NCI-H82 treated with DMSO at 0.1 percent for 48 hours (cell line): Measurements from ENCODE around the gene HSFX2.
"Not testable (repeated sequence)": the region's sequence is repeated elsewhere in the genome, so short reads cannot be mapped to it uniquely, and the experiment has no call there.

ENCODE experiments used
- DNase-seq: peaks from one replicate; lab custom pipeline; 2025; ENCODE audit not compliant: unreplicated experiment; lab: John Stamatoyannopoulos, UW

Gene HSFX2

GRCh38 chrX:149590993-149591392, 4.1 kb downstream of the HSFX2 start:
- not testable (repeated sequence) for DNase-seq

DNA sequence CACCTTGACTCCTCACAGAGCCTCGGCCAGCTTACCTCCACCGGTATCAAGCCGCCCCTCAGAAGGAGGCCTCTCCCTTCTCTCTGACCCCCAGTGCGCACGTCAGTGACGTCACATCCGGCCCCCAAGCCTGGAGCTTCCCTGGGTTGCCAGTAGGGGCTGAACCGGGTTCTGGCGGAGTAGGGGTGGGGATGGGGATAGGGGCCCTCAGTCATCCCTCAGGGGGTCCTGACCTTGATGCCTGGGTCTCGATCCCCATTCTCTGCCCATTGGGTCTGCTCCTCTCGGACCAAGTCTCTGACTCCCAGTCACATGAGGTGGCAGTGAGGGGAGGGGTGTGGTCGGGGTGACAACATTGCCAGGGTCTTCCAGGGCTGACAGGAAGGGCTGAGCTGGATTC, 7.8 kb downstream of the HSFX2 start, which contains the start of gene MAGEA9B:
TSS of gene MAGEA9B (minus strand) at position 101 of the 400 bp plus-strand sequence. CDS start 4,280 bp downstream, outside the sequence.
- not testable (repeated sequence) for DNase-seq

DNA sequence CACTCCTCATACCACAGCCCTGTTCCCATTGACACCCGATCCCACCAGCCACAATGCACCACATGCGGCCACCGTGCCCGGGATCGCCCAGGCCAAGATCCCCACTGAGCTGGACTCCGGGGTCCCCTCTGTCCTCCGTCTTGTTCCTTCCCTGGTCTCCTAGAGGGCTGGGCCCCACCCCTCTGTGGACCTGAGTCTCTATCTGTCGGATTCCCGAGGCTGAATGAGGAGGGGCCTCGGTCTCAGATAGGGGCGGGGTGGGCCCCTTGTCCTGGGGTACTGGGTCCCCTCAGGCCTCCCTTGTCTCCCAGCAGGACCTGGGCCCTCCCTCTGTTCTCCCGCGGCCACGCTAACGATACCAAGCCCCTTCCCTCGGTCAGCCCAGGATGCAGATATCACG, 9.5 kb downstream of the HSFX2 start:
- DNase-seq, result not testable (repeated sequence)

- DNase-seq, result not testable (repeated sequence)
These were observed 21.7 kb downstream of the HSFX2 start for GRCh38 chrX:149573456-149573855.

- no peak for DNase-seq
These were observed 22.4 kb downstream of the HSFX2 start for GRCh38 chrX:149572743-149573142.

DNA sequence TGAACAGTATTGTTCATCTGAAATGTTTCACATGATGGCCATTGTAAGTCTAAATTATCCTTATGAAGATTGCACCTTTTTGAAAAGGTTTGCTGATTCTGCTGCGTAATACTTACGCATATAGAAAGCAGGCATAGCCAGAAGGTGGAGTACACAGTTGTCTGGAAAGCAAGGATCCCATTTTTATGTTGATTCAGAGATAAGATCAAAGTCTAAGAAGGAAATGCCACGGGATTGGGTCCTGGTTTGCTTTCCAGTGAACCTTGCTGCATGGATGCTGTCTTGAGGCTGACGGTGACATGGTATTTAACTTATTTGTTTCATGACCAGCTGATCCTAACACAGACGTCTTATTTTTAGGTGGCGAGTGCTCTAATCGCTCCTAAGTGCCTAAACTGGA, 23.3 kb downstream of the HSFX2 start:
- DNase-seq, result no peak

DNA sequence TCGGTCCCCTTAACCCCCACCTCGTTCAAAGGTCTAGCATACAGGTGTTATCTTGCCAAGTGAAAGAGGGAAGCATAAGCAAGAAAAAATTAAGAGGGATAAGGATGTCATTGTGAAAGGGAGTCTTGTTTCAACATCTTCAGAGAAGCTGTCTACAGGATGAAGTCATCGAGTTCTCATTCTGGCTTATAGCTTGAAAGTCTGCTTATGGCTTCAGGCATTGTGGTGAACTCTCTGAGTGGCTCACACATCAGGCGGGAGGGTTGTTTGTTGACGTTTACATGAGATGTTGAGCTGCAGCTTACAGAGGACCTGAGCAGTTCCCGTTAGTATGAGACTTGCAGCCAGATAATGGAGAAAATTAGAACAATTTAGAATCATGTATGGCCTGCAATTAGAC, 24.4 kb downstream of the HSFX2 start:
- DNase-seq, result no peak

GRCh38 chrX:149569770-149570169, 25.3 kb downstream of the HSFX2 start:
- DNase-seq, result no peak

DNA sequence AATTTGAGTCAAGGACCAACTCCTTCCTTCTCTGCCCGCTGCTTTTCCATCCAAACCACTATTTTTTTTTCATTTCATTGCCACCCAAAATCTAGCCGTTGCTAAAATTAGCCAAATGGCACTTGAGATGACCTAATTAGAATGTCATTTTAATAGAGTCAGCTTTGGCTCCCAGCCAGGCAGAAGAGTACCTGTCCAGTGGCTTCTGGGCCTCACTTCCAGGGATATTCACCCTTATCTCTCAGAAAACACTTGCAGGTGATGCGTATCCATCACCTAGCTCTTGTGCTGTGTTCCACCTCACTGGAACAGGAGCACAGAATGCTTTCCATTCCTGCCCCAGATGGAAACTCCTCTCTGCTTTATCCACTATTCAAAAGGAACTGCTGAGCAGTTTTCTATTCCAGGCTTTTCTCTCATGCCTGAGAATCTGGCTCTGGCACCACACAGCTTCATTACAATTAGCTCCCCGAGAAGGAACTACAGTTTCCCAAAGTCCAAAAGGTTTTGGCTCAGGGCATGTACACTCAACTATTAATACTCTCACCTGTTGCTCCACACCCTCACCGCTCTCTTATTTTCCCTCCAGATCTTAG, 26.3 kb downstream of the HSFX2 start:
- DNase-seq, result no peak

GRCh38 chrX:149567621-149568417, 27.3 kb downstream of the HSFX2 start:
- DNase-seq, result no peak

GRCh38 chrX:149563359-149563758, 31.8 kb downstream of the HSFX2 start:
- no peak for DNase-seq

- DNase-seq, result not testable (repeated sequence)
These were observed 39.9 kb downstream of the HSFX2 start for GRCh38 chrX:149555251-149555650.

DNA sequence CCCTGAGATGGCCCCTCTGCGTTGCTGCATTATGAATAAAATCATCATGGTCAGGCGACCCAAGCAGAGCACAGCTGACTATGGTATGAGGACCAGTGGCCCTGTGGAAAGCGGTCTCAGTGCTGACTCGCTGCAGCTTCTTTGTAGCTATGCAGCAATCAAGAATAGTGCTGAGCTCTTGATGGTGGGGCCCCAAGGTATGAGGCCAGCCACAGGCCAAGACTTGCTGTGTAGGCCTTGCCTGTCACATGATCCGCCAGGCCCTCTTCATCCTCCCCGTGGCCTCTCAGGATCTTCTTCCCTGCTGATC, 43.2 kb downstream of the HSFX2 start:
- not testable (repeated sequence) for DNase-seq

DNA sequence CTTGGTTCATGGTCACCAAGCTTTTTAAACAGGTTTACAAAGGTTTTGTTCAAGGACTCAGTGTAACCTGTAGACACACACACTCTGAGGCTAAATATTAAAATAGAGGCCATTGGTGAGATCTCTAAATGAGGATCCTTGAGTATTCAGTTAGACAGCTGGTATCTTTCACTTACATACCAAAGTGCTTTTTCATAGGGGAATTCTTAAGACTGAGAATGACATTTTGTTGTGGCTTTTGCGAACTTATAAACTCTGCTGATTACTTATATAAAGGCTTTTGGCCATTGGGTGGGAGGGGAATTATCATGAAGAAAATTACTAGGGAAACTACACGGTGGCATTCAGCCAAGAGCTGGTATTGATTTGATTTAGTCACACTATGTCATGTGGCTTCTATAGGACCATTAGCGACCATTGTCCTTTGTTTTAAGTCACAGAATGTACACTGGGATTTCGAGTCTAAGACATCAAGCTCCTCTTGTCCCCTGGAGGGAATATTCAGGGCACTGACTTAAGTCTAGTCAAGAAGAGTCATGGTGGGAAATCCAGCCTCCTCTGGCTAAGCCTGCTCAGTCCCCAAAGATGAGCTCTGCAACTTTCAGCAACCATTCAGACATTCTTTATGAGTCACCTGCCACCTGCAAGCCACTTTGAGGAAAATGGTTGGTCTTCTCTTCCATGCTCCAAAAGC, 43.7 kb downstream of the HSFX2 start:
- not testable (repeated sequence) for DNase-seq

DNA sequence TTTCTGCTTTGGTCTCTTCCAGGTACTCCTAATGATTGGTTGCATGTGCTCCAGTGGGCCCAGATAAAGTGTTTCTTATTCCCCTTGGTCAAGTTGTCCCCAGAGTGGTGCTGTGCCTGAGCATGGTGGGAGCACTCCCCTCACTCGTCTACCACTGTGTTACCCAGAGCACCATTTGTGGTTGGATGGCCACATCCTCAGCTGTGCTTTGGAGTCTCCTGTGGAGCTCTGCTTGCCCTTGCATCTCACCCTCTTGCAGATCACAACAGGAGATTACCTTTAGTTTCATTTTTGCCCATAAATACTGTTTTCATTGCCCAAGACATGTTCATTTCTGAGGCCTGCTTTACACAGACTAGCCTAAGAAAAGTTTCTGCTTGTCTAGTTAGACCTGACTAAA, 44.7 kb downstream of the HSFX2 start:
- DNase-seq, result not testable (repeated sequence)

GRCh38 chrX:149549701-149550100, 45.4 kb downstream of the HSFX2 start, which contains the start of gene HSFX3:
HSFX3 (minus strand) TSS chrX:149549924; CDS start chrX:149549852, 72 bp downstream.
- DNase-seq, result not testable (repeated sequence)

- DNase-seq, result not testable (repeated sequence)
These were observed 47.3 kb downstream of the HSFX2 start for GRCh38 chrX:149547782-149548181.

GRCh38 chrX:149546962-149547361, 48.2 kb downstream of the HSFX2 start:
- DNase-seq, result not testable (repeated sequence)

- not testable (repeated sequence) for DNase-seq
These were observed 49.3 kb downstream of the HSFX2 start for GRCh38 chrX:149545545-149546543.
